ENCODE measurements around the gene NAV3. TPM values are rescaled to one million over a fixed set of nuclear protein-coding genes. Genes with fewer than 3 reads are reported as not detected.

Gene NAV3
- total RNA-seq, 2 experiments from 2014 or later = not detected

GRCh38 chr12:78194448-78194847 is 363.8 kb downstream of the NAV3 start:
- ATAC-seq = no peak
- ChIA-PET CTCF (no interaction called here), POLR2A (no interaction called here)
- H3K4me3 Mint-ChIP-seq = no peak overlapping the region
- DNase-seq = no peak
- no peaks in the 10 kb centered on the region for H3K4me1 Mint-ChIP-seq (ENCODE audit: low read depth)
- no peak overlapping the region for H3K27ac Mint-ChIP-seq
- no peaks in the 10 kb centered on the region for H3K36me3 Mint-ChIP-seq (ENCODE audit: low read depth)
- no peaks in the 10 kb centered on the region for H3K27me3 Mint-ChIP-seq (ENCODE audit: low read depth)
- peaks cover 6% of the 10 kb centered on the region for H3K9me3 Mint-ChIP-seq (ENCODE audit: insufficient read depth)

DNA sequence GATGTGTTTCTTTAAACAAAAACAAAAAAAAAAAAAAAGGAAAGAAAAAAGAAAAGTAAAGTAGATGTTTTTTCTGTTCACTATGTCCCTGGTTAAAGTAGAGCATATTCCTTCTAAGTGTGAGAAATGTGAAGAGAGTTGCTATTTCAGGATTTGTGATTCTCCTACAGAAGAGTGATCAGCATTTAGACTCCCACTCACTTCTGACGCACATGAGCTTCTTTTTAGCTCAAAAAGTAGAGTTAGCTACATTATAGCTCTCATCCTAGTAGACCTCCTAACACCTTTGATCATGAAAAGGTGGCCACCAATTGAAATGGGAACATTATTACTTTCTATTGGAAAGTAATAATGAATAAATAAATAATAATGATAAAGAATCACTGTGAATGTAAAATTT is 368.2 kb downstream of the NAV3 start:
- H3K9me3 Mint-ChIP-seq (ENCODE audit: insufficient read depth) = peaks cover 9% of the 10 kb centered on the region
- no peaks in the 10 kb centered on the region for H3K4me1 Mint-ChIP-seq (ENCODE audit: low read depth)
- no peak overlapping the region for H3K4me3 Mint-ChIP-seq
- POLR2A ChIA-PET = no interaction called here
- H3K27ac Mint-ChIP-seq = no peak overlapping the region
- ATAC-seq (no peak), DNase-seq (no peak)
- H3K27me3 Mint-ChIP-seq (ENCODE audit: low read depth) = no peaks in the 10 kb centered on the region
- no peaks in the 10 kb centered on the region for H3K36me3 Mint-ChIP-seq (ENCODE audit: low read depth)
- CTCF ChIA-PET = no interaction called here

DNA sequence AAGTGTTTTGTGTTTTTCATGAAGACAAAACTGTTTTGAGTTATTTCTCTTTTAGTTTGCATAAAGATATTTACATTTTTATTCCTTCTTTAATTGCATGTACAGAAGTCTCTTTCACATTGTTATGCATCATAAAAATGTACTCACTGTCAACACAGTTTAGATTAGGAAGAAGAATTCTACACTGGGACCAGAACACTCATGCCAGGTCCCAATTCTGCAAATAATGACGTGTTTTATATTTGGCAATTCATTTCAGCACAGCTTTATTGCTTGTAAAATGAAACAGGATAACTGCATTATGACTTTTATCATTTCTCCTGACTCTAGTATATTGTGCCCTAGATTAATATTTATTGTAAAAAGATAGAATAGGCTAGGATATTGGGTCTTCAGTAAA is 369.2 kb downstream of the NAV3 start:
- ATAC-seq (no peak), DNase-seq (no peak)
- Mint-ChIP-seq H3K9me3 (ENCODE audit: insufficient read depth) (peaks cover 9% of the 10 kb centered on the region), H3K4me1 (ENCODE audit: low read depth) (no peaks in the 10 kb centered on the region), H3K27ac (no peak overlapping the region), H3K4me3 (no peak overlapping the region), H3K36me3 (ENCODE audit: low read depth) (no peaks in the 10 kb centered on the region), H3K27me3 (ENCODE audit: low read depth) (no peaks in the 10 kb centered on the region)
- CTCF ChIA-PET = no interaction called here
- POLR2A ChIA-PET = no interaction called here

- Mint-ChIP-seq H3K9me3 (ENCODE audit: insufficient read depth) (peaks cover 3% of the 10 kb centered on the region), H3K27me3 (ENCODE audit: low read depth) (no peaks in the 10 kb centered on the region), H3K27ac (no peak overlapping the region), H3K4me1 (ENCODE audit: low read depth) (no peaks in the 10 kb centered on the region), H3K4me3 (no peak overlapping the region), H3K36me3 (ENCODE audit: low read depth) (no peaks in the 10 kb centered on the region)
- ATAC-seq (no peak), DNase-seq (no peak)
- ChIA-PET CTCF (no interaction called here), POLR2A (no interaction called here)
Observed at GRCh38 chr12:78204926-78205325, 374.2 kb downstream of the NAV3 start.

GRCh38 chr12:78208092-78208491 is 377.4 kb downstream of the NAV3 start:
- no peak overlapping the region for H3K4me3 Mint-ChIP-seq
- DNase-seq (no peak), ATAC-seq (no peak)
- no peaks in the 10 kb centered on the region for H3K27me3 Mint-ChIP-seq (ENCODE audit: low read depth)
- ChIA-PET POLR2A (no interaction called here), CTCF (no interaction called here)
- H3K4me1 Mint-ChIP-seq (ENCODE audit: low read depth) = no peaks in the 10 kb centered on the region
- no peaks in the 10 kb centered on the region for H3K36me3 Mint-ChIP-seq (ENCODE audit: low read depth)
- H3K9me3 Mint-ChIP-seq (ENCODE audit: insufficient read depth) = no peaks in the 10 kb centered on the region
- no peak overlapping the region for H3K27ac Mint-ChIP-seq

- no peaks in the 10 kb centered on the region for H3K36me3 Mint-ChIP-seq (ENCODE audit: low read depth)
- no peaks in the 10 kb centered on the region for H3K27me3 Mint-ChIP-seq (ENCODE audit: low read depth)
- no peak for ATAC-seq
- no peak overlapping the region for H3K4me3 Mint-ChIP-seq
- no peaks in the 10 kb centered on the region for H3K9me3 Mint-ChIP-seq (ENCODE audit: insufficient read depth)
- no peak overlapping the region for H3K27ac Mint-ChIP-seq
- no peak for DNase-seq
- CTCF ChIA-PET = no interaction called here
- POLR2A ChIA-PET = no interaction called here
- no peaks in the 10 kb centered on the region for H3K4me1 Mint-ChIP-seq (ENCODE audit: low read depth)
Observed at GRCh38 chr12:78209846-78210505, 379.3 kb downstream of the NAV3 start.

- DNase-seq (no peak), ATAC-seq (no peak)
- ChIA-PET CTCF (no interaction called here), POLR2A (no interaction called here)
- no peaks in the 10 kb centered on the region for H3K9me3 Mint-ChIP-seq (ENCODE audit: insufficient read depth)
- no peaks in the 10 kb centered on the region for H3K36me3 Mint-ChIP-seq (ENCODE audit: low read depth)
- no peaks in the 10 kb centered on the region for H3K4me1 Mint-ChIP-seq (ENCODE audit: low read depth)
- H3K4me3 Mint-ChIP-seq = no peak overlapping the region
- H3K27ac Mint-ChIP-seq = no peak overlapping the region
- H3K27me3 Mint-ChIP-seq (ENCODE audit: low read depth) = no peaks in the 10 kb centered on the region
Observed at GRCh38 chr12:78210506-78210860, 379.8 kb downstream of the NAV3 start.

DNA sequence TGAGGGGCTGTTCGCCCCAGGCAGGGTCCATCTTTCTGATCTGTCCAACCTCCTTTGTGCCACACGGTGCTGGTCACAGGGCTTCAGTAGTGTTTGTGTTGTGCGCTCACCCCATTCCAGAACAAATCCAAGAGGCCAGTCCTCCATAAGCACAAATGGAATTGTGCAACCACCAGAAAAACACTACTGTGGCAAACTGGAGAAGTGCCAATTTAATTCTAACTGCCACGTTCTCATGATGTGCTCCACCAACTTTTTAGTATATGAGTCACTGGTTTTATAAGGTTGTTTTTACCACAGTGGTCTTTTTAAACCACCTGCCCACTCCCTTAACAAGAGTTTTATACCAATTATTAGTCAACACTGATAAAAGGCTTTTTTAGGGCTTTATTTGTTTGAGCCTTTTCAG is 380.2 kb downstream of the NAV3 start:
- Mint-ChIP-seq H3K4me3 (no peak overlapping the region), H3K27ac (no peak overlapping the region), H3K9me3 (ENCODE audit: insufficient read depth) (no peaks in the 10 kb centered on the region), H3K4me1 (ENCODE audit: low read depth) (no peaks in the 10 kb centered on the region), H3K36me3 (ENCODE audit: low read depth) (no peaks in the 10 kb centered on the region), H3K27me3 (ENCODE audit: low read depth) (no peaks in the 10 kb centered on the region)
- CTCF ChIA-PET = no interaction called here
- POLR2A ChIA-PET = no interaction called here
- ATAC-seq (no peak), DNase-seq (no peak)

DNA sequence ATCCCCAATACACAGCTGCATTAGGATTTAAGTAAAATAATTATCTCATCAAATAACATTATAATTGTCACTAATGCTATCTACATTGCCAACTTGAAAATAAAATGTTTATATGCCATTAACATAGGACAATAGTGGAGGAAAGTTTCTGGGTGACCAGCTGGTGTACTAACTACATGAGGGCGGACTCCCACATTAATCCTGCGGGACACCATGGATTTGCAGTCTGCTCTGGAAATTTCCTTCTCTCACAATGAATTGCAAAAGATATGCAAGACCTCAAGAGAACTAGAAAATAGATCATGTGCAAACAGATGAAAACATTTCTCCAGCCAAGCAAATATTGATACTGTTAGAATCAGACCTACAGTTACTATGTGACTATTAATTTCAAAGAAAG is 390.1 kb downstream of the NAV3 start:
- Mint-ChIP-seq H3K27me3 (ENCODE audit: low read depth) (no peaks in the 10 kb centered on the region), H3K27ac (no peak overlapping the region), H3K9me3 (ENCODE audit: insufficient read depth) (peaks cover 2% of the 10 kb centered on the region), H3K4me3 (no peak overlapping the region), H3K36me3 (ENCODE audit: low read depth) (no peaks in the 10 kb centered on the region), H3K4me1 (ENCODE audit: low read depth) (no peaks in the 10 kb centered on the region)
- ChIA-PET POLR2A (no interaction called here), CTCF (no interaction called here)
- ATAC-seq = no peak
- no peak for DNase-seq

DNA sequence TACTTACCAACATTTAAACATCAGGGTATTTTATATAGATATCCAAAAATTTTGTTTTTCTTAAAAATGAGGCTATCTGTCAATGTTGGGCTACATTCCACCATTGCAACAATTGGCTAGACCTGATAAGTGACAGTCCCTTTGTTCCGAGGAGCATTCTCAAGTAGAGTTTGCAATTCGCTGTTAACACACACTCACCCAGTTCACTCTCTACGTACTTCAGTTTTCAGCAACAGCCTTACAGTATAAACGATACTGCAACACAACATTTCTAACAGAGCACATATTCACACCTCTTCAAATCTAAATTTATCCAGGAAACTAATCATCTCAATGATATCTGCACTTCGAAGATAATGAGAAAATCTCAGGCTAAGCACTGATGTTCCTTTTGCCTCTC is 393.5 kb downstream of the NAV3 start:
- Mint-ChIP-seq H3K36me3 (ENCODE audit: low read depth) (no peaks in the 10 kb centered on the region), H3K27ac (no peak overlapping the region), H3K9me3 (ENCODE audit: insufficient read depth) (peaks cover 3% of the 10 kb centered on the region), H3K27me3 (ENCODE audit: low read depth) (no peaks in the 10 kb centered on the region), H3K4me1 (ENCODE audit: low read depth) (no peaks in the 10 kb centered on the region), H3K4me3 (no peak overlapping the region)
- no peak for ATAC-seq
- CTCF ChIA-PET = no interaction called here
- POLR2A ChIA-PET = no interaction called here
- no peak for DNase-seq

DNA sequence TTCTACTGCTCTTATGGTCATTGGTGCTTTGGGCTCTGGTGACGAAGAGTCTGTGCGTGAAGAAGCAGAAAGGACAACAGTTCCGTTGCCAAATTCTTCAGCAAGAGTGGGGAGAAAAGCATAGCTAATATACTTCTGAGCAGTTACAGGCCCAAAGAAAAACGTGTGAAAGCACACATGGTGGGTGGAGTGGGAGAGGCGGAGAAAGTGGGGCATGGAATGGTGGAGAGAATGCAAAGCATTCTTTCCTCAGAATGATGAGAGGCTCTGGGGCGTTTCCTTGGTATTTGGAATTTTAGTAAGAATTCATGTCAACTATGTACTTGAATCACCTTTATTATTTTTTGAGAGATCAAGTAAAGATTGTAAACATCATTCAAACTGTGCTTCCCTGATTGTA is 396.1 kb downstream of the NAV3 start:
- Mint-ChIP-seq H3K9me3 (ENCODE audit: insufficient read depth) (peaks cover 3% of the 10 kb centered on the region), H3K4me1 (ENCODE audit: low read depth) (no peaks in the 10 kb centered on the region), H3K27me3 (ENCODE audit: low read depth) (no peaks in the 10 kb centered on the region), H3K27ac (no peak overlapping the region), H3K36me3 (ENCODE audit: low read depth) (no peaks in the 10 kb centered on the region), H3K4me3 (no peak overlapping the region)
- DNase-seq (no peak), ATAC-seq (no peak)
- POLR2A ChIA-PET = no interaction called here
- CTCF ChIA-PET = no interaction called here

- peaks cover 3% of the 10 kb centered on the region for H3K9me3 Mint-ChIP-seq (ENCODE audit: insufficient read depth)
- H3K4me1 Mint-ChIP-seq (ENCODE audit: low read depth) = no peaks in the 10 kb centered on the region
- no peak overlapping the region for H3K4me3 Mint-ChIP-seq
- CTCF ChIA-PET = no interaction called here
- DNase-seq (peak; percentile 37), ATAC-seq (no peak)
- H3K27ac Mint-ChIP-seq = no peak overlapping the region
- POLR2A ChIA-PET = no interaction called here
- no peaks in the 10 kb centered on the region for H3K27me3 Mint-ChIP-seq (ENCODE audit: low read depth)
- no peaks in the 10 kb centered on the region for H3K36me3 Mint-ChIP-seq (ENCODE audit: low read depth)
Observed at GRCh38 chr12:78229591-78230101, 399.0 kb downstream of the NAV3 start.

GRCh38 chr12:78232756-78233155 is 402.1 kb downstream of the NAV3 start:
- Mint-ChIP-seq H3K4me1 (ENCODE audit: low read depth) (no peaks in the 10 kb centered on the region), H3K9me3 (ENCODE audit: insufficient read depth) (no peaks in the 10 kb centered on the region), H3K27ac (no peak overlapping the region), H3K4me3 (no peak overlapping the region), H3K27me3 (ENCODE audit: low read depth) (no peaks in the 10 kb centered on the region), H3K36me3 (ENCODE audit: low read depth) (no peaks in the 10 kb centered on the region)
- DNase-seq (no peak), ATAC-seq (no peak)
- ChIA-PET CTCF (no interaction called here), POLR2A (no interaction called here)

Measured in activated CD8-positive, alpha-beta T cell treated with anti-CD3 and anti-CD28 coated beads, Interleukin-2, amount 10 ng/mL, durations not matched to agents 7 days and 5 days (primary cell).